ENCODE data around the gene ANTXR1.

- TF ChIP-seq POLR2A (IDR thresholded peaks at IDR 0.05; ENCODE audit: low read depth, low read length) (no peak), SPI1 (IDR thresholded peaks at IDR 0.05; ENCODE audit: low read depth, low read length) (no peak), POLR2AphosphoS5 (IDR thresholded peaks at IDR 0.05; ENCODE audit: low read depth, low read length) (no peak), TAF1 (IDR thresholded peaks at IDR 0.05; ENCODE audit: low read depth, low read length) (no peak), POU2F2 (IDR thresholded peaks at IDR 0.05; ENCODE audit: low read depth, low read length) (no peak)
Observed at GRCh38 chr2:68974251-68974650, 38.7 kb upstream of the ANTXR1 start, which contains the start of gene GKN1.
